NCI-H345 treated with DMSO at 0.1 percent for 48 hours (cell line): ENCODE results near the gene SHROOM3.
A peak's percentile ranks its signal among the peaks of the same experiment; 100 is the strongest.

Source experiments
- DNase-seq: peaks from one replicate; lab custom pipeline; 2025; ENCODE audit not compliant: unreplicated experiment; lab: John Stamatoyannopoulos, UW

The SHROOM3 gene

DNA sequence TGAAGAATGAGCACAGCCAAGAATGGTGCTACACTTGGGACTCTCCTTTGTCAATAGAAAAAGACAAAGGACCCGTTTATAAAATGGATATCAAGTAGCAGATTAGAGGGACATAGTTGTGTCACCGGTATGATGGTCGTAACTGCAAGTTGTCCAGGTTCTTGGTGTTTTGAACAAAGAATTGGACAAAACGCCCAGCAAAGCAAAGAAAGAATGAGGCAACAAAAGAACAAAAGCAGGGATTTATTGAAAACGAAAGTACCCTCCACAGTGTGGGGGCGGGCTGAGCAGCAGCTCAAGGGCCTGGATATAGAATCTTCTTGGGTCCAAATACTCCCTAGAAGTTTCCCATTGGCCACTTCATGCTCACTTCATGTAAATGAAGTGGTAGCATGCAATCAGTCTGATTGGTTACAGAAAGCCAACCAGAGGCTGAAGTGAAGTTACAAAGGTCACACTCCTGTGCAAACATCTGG is 54.7 kb downstream of the SHROOM3 start:
- no peak for DNase-seq

DNA sequence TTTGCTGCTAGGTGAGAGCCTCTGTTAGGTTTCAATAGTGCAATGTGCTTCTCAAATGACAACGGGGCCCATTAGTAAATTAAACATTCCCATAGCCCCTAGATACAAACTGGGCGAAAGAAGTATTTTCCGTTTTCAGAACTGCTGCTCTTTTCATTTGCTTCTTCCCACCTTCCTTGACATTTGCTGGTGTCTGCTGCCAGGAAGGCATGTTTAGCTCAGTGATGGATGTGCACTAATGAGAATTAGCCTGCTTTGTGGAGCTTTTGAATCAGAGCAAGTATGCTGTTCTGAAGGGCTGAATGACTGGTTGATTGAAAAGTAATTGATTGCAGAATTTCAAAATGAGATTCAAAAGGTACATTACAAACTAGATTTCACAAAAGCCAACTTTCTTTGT is 57.0 kb downstream of the SHROOM3 start:
- DNase-seq = no peak

DNA sequence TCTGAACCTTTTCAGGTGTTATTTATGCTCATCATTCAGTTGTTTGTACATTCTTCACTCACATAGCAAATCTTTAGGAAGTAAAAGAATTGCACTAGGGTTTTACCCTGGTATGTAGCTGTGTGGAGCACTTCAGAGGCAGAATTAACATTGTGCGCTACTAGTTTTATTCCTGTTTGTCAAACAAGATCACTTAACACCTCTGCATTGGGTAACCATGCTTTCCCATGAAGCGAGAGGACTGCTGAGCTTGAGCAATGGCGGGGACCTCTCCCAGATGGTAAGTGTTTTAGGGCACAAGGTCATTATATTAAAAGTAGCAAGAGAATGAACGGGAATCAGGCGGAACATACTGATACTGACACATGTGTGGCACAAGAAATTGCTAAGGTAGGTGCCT is 59.2 kb downstream of the SHROOM3 start:
- no peak for DNase-seq

DNA sequence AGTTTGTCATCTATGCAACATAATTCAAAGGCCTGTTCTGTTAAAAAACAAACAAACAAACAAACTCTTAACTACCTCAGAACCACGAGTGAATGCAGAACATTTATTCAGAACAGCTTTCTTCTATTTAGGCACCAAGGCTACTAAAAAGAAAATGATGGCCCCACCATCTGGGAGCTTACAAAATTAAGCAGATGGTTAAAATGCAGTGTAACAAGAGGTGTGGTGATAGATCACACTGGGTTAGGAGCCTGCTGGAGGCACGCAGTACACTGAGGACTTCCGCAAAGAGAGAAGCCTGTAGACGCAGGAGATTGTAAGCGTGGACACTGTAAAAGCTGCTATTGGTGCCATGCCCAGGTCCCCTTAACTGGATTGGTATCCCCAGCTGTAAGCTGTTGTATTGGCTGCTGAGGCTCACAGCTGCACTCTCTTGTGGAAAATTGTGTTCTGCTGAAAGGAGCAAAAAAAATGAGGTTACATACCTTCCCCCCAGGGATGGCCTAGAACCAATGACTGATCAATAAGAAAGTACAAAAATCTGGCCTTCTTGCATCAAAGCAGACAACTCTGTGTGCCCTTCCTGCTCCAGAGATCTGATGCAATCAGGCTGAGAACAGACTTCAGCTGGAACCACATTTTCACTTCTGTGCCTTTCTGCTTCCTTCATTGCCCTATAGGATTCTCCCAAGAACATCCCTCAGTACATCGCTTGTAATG is 60.0 kb downstream of the SHROOM3 start:
- DNase-seq = no peak

DNA sequence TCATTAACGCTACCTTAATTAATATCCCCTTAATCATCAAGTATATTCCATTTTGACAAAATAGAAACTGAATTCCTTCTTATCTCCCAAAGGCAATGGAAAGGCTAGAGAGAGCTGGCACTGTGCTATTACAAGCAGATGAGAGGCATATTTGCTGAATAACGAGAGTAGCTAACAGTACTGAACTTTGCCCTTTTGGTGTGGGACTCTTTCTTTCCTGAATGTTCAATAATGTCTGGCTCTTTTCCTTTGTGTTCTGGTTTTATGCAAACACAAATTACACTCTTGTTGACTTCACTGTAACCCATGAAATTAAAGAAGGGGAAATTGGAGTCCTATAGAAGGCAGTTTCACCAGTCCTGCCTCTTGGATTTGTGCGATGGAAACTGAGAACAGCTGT is 63.5 kb downstream of the SHROOM3 start:
- no peak for DNase-seq

DNA sequence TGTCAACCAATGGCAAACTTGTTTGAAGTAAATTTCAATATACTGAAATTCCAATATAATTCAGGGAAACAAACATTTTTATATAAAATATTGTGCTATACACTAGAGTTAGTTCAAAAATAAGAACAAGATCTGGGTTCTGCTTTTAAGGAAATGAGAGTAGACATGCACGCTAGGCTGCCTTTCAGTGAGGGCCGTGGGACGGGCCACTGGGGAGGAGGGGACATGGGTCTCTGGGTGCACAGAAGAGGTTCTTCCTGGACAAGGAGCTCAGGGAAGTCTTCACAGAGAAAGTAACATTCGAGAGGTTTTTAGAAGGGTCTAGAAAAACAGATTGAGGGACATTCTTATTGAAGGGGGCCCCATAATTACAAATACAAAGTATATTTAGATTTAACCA is 64.4 kb downstream of the SHROOM3 start:
- no peak for DNase-seq

DNA sequence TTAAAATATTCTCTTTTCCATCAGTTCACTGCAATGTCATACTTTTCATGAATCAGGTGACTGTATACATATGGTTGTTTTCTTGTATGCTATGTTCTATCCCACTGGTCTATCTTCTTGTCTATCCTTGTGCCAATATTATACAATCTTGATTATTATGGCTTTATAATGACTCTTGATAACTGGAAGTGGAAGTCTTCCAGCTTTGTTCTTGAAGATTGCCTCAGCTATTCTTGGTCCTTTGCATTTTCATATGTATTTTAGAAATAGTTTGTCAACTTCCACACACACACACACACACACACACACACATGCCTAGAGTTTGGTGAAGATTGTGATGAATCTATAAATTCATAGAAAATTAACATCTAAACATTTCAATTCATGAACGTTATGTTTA is 67.9 kb downstream of the SHROOM3 start:
- no peak for DNase-seq

DNA sequence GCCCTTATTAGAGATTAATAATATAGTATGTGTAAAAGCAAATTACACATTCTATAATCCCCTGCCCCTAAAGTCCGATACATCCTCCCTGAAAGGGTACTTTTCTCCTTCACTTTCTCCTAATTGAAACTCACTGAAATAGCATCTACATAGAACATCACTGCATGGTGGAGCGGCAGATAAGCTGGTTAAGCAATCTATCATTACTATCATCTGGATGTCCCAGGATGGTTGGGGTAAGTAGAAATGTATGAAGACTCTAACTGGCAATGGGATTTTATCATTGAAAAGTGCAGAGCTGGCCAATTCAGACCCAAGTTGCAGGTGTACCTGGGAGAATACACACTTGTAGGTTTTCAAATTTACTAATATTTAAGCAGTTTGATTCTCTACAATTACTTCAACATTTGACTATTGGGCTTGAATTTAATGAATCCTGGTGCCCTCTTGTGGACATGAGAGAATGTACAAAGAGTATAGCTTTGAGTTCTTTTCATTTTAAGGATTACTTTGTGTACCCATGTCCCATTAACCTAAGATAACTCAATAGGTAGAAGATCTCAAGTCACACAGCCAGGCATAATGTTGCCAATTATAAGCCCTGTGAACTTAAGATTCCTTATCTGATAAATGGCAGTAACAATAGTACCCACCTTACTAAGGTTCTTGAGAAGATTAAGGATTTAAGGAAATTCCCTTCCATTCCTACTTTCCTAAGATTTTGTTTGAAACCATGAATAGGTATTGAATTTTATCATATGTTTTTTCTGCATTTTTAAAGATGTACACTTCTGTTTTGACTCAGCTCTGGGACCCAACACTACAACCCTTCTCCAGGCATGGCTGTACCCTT is 69.8 kb downstream of the SHROOM3 start:
- peak; percentile 25 for DNase-seq

DNA sequence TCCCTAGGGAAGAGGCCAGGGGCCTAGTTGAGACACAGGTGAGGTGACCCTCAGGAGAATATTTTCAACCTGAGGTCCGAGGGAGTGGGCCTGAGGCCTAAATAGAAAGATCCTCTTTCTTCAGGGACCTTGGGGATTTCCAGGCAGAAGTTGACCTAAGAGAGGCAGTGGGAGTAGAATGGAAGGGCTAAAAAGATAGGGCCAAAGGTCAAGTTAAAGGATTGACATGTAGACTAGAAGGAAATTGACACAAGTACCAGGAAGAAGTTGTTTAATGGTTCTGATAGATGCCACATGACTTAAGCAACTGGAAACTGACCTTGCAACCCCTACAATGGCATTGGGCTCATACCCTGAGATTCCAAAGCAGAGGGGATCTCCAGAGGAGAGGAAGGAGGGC is 76.9 kb downstream of the SHROOM3 start:
- no peak for DNase-seq

DNA sequence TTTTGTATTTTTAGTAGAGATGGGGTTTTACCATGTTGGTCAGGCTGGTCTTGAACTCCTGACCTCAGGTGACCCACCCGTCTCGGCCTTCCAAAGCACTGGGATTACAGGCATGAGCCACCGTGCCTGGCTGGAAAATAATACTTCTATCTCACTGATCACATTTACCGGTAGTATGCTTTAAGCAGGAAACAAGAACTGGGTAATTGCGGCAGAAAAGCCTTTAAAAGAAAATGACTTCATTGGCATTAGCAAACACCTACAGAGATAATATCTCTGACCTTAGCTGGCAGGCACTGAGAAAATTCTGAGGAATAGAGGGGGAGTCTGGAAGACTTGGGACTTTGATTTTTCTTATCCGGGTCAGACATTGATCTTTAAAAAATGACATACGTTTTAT is 78.5 kb downstream of the SHROOM3 start:
- DNase-seq = no peak

DNA sequence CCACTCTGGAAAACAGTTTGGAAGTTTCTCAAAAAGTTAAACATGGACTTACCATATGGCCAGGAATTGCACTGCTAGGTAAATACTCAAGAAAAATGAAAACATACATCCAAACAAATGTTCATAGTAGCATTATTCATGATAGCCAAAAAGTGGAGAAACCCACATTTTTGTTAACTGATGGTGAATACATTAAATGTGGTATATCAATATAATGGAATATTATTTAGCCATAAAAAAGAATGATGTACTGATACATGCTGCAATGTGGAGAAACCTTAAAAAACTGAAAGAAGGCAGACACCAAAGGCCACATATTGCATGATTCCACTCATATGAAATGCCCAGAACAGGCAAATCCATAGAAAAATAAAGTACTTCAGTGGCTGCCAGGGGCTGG is 79.1 kb downstream of the SHROOM3 start:
- DNase-seq = no peak

DNA sequence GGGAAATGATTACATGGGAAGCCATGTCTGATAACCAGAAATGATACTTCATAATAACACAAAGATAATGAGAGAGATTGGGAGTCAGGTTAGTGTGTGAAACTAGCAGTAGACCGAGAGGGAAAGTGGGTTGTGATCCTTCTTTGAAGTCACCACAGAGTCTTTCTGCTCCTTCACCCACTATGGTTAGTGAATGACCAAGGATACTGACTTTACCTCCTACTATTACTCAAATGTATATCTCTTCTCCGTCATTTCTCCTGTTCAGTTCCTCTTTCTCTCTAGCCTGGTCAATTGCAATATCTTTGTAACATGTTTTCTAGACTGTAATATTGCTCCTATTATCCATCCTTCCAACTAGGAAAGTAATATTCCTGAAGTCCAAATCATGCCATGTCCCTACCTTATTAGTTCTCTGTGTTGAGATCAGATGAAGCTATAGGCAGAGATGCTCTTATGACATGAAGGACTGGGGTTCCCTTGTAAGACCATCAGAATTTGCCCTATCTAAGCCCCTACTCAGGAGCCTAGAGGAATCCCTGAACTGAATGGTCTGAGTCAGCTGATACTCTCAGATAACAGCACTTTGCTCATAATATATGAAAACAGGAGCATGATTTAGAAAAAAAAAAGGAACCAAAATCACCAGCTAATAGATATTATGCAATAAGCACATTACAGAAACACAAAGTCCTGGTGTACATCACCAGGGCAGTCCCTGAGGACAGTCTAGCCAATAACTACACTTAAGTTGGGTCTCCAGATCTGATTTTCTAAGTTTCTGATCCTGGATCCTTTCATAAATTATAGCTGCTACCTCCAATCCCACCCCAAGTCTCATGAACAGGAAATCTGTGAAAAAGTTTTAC is 81.2 kb downstream of the SHROOM3 start:
- no peak for DNase-seq

DNA sequence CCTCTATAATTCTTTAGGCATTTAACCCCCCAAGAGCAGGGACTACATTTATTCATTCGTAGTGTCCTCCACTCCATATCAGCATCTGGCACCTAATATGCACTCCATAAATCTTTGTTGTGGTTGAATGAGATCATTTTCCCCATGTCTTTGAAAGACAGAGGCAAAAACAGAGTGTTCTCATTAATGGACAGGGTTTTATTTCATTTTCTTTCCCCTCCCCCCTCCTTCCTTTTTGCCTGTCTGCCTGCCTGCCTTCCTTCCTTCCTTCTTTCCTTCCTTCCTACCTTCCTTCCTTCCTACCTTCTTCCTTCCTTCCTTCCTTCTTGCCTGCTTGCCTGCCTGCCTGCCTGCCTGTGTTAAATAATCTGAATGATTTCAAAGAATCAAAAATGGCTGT is 83.2 kb downstream of the SHROOM3 start:
- DNase-seq = no peak

DNA sequence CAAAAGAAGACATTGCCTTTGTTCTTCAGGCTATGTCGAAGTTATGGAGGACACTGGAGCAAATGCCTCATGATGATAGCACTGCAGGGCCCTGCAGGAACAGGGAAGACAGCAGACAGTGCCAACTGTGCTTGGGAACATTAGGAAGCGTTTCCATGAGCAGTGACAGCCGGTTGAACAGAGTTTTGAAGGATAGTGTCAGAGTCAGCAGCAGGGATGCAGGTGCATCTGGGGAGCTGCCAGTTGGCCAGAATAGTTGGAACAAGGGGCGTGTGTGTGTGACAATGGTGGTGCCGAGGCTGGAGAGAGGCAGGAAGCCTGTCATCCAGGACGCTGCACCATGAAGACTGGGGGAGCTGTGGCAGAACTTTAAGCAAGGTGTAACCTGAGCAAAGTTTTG is 88.6 kb downstream of the SHROOM3 start:
- DNase-seq = no peak

DNA sequence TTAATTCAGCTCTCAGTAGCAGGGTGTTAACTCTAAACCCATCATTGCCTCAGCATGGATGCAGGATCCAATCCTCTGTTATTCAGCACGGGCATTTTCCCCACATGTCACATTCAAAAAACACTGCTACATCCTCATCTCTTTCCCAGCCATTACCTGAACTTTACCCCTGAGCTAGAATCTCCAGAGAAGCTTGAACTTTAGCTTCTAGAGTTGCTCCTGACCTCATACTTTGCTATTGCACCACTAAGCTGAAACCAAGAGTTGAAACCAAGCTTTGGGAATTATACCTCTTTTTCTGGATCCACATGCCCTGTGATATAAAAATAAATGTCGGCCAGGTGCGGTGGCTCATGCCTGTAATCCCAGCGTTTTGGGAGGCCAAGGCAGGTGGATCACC is 90.7 kb downstream of the SHROOM3 start:
- no peak for DNase-seq

DNA sequence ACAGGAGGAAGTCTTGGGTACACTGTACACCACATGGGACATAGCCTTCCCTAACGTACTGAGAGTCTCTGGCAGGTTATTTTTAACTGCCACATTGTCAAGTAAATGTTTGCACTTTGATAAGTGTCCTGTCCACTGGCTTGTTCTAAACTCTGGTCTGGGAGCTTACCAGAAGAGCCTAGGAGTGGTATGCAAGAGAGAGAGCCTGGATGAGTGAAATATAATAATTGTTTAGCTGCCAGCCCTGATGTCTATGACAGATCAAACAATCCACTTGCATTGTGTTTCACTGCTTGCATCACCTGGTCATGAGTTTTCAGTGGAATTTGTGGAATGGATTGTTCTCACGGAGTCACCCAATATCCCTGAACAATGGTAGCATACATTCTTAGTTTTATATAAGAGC is 91.6 kb downstream of the SHROOM3 start:
- peak; percentile 35 for DNase-seq

DNA sequence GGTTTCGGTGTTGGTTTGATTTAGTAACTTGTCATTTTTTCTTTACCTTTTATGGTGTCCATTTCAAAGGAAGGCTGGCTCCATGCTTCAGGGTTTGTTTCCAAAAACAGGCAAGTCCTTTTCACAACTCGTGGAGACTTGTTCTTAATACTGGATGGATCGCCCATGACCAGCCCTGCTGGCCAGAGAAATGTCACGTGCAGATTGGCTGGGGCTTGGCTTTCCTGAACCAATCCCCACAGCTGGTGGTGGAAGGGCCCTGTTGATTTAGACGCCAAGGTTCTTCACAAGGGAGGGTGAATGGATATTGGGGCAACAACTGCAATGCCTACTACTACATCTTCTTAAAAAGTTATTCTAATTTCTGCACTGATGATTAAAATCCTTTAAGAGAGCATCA is 92.6 kb downstream of the SHROOM3 start:
- no peak for DNase-seq

DNA sequence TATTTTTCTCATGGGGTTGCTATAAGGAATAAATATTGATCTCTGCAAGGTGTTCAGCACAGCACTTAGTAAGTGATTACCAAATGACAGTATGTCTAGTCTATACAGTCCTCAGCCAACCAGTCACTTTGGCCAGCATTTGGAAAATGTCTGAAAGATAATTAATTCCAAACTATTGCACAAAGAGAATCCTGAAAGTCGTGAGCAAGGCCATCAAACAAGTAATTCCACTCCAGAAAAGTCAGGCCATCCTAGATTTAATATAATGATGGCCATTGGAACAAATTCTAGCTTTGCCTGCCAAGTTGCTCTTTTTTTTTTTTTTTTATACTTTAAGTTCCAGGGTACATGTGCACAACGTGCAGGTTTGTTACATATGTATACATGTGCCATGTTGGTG is 96.6 kb downstream of the SHROOM3 start:
- DNase-seq = no peak

DNA sequence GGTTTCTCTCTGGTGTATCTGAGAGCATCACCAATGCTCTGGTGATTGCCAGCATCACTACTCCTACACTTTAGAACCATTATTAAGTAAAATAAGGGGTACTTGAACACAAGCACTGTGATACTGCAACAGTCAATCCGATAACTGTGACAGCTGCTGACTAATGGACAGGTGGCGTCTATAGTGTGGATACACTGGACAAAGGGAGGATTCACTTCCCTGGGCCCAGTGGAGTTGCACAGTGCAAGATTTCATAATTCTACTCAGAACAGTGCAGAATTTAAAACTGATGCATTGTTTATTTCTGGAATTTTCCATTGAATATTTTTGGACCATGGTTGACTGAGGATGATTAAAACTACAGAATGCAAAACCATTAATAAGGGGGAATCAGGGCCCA is 97.8 kb downstream of the SHROOM3 start:
- DNase-seq = no peak

DNA sequence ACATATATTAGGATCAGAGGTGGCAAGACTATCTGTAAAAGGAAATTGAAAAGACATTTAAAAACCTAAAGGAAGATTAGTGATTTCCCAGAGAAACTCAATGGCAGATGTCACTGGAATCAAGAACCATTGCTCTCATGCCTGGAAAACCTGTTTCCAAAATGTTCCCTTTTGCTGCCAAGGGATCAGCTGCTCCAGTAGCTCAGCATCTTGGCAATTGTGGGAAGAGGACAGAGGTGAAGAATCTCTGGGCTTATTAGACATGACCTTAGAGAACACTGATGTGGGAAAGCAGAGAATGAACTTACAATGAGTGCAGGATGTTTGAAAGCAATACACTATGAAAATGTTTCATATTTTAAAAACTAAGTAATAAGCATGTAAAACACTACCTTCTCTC is 98.3 kb downstream of the SHROOM3 start:
- DNase-seq = no peak

DNA sequence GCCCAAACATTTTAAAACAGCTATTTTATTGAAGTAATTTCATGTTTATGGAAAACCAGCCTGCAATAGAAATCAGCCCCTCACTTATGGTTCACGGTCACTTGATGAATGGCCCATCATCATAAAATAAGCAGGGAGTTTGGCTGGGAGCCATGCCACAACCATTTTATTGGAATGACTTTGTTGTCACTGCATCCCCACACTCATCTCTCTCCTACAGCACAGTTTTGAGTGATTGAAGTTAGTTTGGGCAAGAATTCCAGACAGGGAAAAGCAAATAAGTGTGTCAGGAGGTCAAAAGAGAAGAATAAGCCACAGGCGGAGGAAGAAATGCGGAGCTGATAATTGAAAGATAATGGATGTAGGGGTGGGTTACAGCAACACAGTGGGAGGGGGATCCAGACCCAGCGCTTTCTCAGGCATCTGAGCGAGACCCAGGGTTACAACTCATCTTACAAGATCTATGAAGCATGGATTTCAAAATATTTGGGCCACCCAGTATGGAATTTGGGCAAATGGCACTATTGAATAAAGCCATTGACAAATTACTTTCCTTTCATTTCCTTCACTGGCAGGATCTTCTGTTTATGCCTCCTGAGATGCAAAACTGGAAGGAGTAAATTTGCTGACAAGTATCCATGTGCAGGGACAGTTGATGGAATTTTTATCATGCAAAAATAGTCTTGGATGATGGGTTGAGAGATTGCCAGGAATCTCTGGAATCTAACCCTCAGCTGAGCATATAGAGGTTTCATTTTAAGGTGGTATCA is 100.8 kb downstream of the SHROOM3 start:
- no peak for DNase-seq
